Neural progenitor cell (in vitro differentiated cells): ENCODE measurements around the gene DEDD2. TPM values are rescaled to one million over a fixed set of nuclear protein-coding genes. Genes with fewer than 3 reads are reported as not detected.

Experiments
- DNase-seq: peaks from one replicate; pipeline ENCODE4 v3.0.0-alpha.2; 2016; ENCODE audit warnings: low spot score
- H2AFZ ChIP-seq: fragments of 200-600 bp; sonication (generic); replicated peaks from 2 replicates; pipeline ENCODE4 v1.6.1; 2016; ENCODE audit warnings: antibody characterized with exemption
- H3F3A ChIP-seq: fragments of 200-600 bp; sonication (generic); 2 replicates; pipeline ENCODE4 v1.6.1; 2016; ENCODE audit warnings: antibody characterized with exemption, low read depth
- H3K27ac ChIP-seq: fragments of 200-600 bp; sonication (generic); 2 replicates; pipeline ENCODE4 v1.5.1; 2016; ENCODE audit warnings: mild to moderate bottlenecking
- H3K27me3 ChIP-seq: fragments of 200-600 bp; sonication (generic); 2 replicates; pipeline ENCODE4 v1.6.1; 2016; ENCODE audit warnings: mild to moderate bottlenecking, moderate library complexity
- H3K36me3 ChIP-seq: fragments of 200-600 bp; sonication (generic); 2 replicates; pipeline ENCODE4 v1.5.1; 2016
- H3K4me1 ChIP-seq: fragments of 200-600 bp; sonication (generic); 2 replicates; pipeline ENCODE4 v1.6.1; 2016; ENCODE audit warnings: mixed run types
- H3K4me2 ChIP-seq: fragments of 200-600 bp; sonication (generic); 2 replicates; pipeline ENCODE4 v1.6.1; 2016
- H3K4me3 ChIP-seq: fragments of 200-600 bp; sonication (generic); 2 replicates; pipeline ENCODE4 v1.5.1; 2016
- H3K79me2 ChIP-seq: fragments of 200-600 bp; sonication (generic); 2 replicates; pipeline ENCODE4 v1.6.1; 2016; ENCODE audit warnings: low read depth
- H3K9ac ChIP-seq: fragments of 200-600 bp; sonication (generic); 2 replicates; pipeline ENCODE4 v1.6.1; 2016
- H3K9me3 ChIP-seq: fragments of 200-600 bp; sonication (generic); 2 replicates; pipeline ENCODE4 v1.5.1; 2016; ENCODE audit warnings: low read depth
- H4K20me1 ChIP-seq: fragments of 200-600 bp; sonication (generic); 2 replicates; pipeline ENCODE4 v1.6.1; 2016; ENCODE audit warnings: low read depth
- H3K27ac Mint-ChIP-seq: 3 replicates; pipeline ENCODE4 v1.8.0; 2021; ENCODE audit warnings: mixed read lengths
- H3K27me3 Mint-ChIP-seq: 2 replicates; pipeline ENCODE4 v1.8.0; 2022; ENCODE audit warnings: low read depth, mild to moderate bottlenecking, inconsistent platforms, moderate library complexity, mixed read lengths; ENCODE audit not compliant: insufficient read depth
- H3K36me3 Mint-ChIP-seq: 3 replicates; pipeline ENCODE4 v1.8.0; 2021; ENCODE audit warnings: mixed read lengths
- H3K4me1 Mint-ChIP-seq: 3 replicates; pipeline ENCODE4 v1.8.0; 2021; ENCODE audit warnings: mixed read lengths
- H3K4me3 Mint-ChIP-seq: 3 replicates; pipeline ENCODE4 v1.8.0; 2021; ENCODE audit warnings: mild to moderate bottlenecking, moderate library complexity, mixed read lengths
- H3K9me3 Mint-ChIP-seq: 3 replicates; pipeline ENCODE4 v1.8.0; 2020; ENCODE audit warnings: mixed read lengths
- EZH2 ChIP-seq: fragments of 200-600 bp; sonication (generic); IDR thresholded peaks from 2 replicates; pipeline ENCODE4 v1.6.1; 2017; ENCODE audit warnings: antibody characterized with exemption, mild to moderate bottlenecking, moderate library complexity
- EZH2phosphoT487 ChIP-seq: fragments of 200-600 bp; sonication (generic); IDR thresholded peaks from 2 replicates; pipeline ENCODE4 v1.6.1; 2017; ENCODE audit warnings: antibody characterized with exemption
- total RNA-seq: library from RNA; depleted of rRNA; stranded (reverse); fragments of >200 nt; gene quantifications from 2 replicates; pipeline ENCODE4 v1.2.3, GENCODE V29; 2015; ENCODE audit warnings: low replicate concordance
- TF ChIP-seq, protein P1 (sequence below): fragments of 200-600 bp; sonication (generic); IDR thresholded peaks from 2 replicates; pipeline ENCODE4 v1.5.1; 2017; ENCODE audit warnings: antibody characterized with exemption, mild to moderate bottlenecking

The DEDD2 gene
- total RNA-seq, 1 donor from 2014 or later, result 19.8 TPM

- Mint-ChIP-seq H3K4me1 (peaks cover 53% of the 10 kb centered on the region), H3K9me3 (no peaks in the 10 kb centered on the region), H3K4me3 (peak overlapping the region; percentile 4), H3K27me3 (peaks cover 22% of the 10 kb centered on the region), H3K36me3 (no peaks in the 10 kb centered on the region), H3K27ac (peak overlapping the region; percentile 76)
- Histone ChIP-seq H2AFZ (no peak overlapping the region), H3K9ac (no peak overlapping the region), H3K4me3 (no peak overlapping the region), H3K4me1 (peaks cover 30% of the 10 kb centered on the region), H3K79me2 (no peaks in the 10 kb centered on the region), H3K4me2 (no peak overlapping the region), H3K27me3 (peaks cover 34% of the 10 kb centered on the region), H3K9me3 (no peaks in the 10 kb centered on the region), H3F3A (peaks cover 2% of the 10 kb centered on the region), H3K27ac (no peak overlapping the region), H3K36me3 (no peaks in the 10 kb centered on the region), H4K20me1 (no peaks in the 10 kb centered on the region)
- no peak for DNase-seq
- TF ChIP-seq EZH2phosphoT487 (no peak), EZH2 (no peak)
- TF ChIP-seq, protein P1, sequence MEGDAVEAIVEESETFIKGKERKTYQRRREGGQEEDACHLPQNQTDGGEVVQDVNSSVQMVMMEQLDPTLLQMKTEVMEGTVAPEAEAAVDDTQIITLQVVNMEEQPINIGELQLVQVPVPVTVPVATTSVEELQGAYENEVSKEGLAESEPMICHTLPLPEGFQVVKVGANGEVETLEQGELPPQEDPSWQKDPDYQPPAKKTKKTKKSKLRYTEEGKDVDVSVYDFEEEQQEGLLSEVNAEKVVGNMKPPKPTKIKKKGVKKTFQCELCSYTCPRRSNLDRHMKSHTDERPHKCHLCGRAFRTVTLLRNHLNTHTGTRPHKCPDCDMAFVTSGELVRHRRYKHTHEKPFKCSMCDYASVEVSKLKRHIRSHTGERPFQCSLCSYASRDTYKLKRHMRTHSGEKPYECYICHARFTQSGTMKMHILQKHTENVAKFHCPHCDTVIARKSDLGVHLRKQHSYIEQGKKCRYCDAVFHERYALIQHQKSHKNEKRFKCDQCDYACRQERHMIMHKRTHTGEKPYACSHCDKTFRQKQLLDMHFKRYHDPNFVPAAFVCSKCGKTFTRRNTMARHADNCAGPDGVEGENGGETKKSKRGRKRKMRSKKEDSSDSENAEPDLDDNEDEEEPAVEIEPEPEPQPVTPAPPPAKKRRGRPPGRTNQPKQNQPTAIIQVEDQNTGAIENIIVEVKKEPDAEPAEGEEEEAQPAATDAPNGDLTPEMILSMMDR, result no peak
Measured at GRCh38 chr19:42151782-42152684, 65.4 kb downstream of the DEDD2 start.

GRCh38 chr19:42150911-42151361 lies 66.5 kb downstream of the DEDD2 start:
- no peaks in the 10 kb centered on the region for H3K9me3 ChIP-seq
- no peak overlapping the region for H3K27ac Mint-ChIP-seq
- H3K27me3 Mint-ChIP-seq, result peaks cover 27% of the 10 kb centered on the region
- peak; percentile 35 for DNase-seq
- no peak overlapping the region for H3K27ac ChIP-seq
- no peaks in the 10 kb centered on the region for H4K20me1 ChIP-seq
- H3K9ac ChIP-seq, result no peak overlapping the region
- H3K79me2 ChIP-seq, result no peaks in the 10 kb centered on the region
- no peak overlapping the region for H3K4me3 ChIP-seq
- H3K36me3 ChIP-seq, result no peaks in the 10 kb centered on the region
- H3K4me1 ChIP-seq, result peaks cover 28% of the 10 kb centered on the region
- no peak overlapping the region for H3K4me2 ChIP-seq
- H3F3A ChIP-seq, result peaks cover 2% of the 10 kb centered on the region
- H3K36me3 Mint-ChIP-seq, result no peaks in the 10 kb centered on the region
- H3K9me3 Mint-ChIP-seq, result no peaks in the 10 kb centered on the region
- H3K4me3 Mint-ChIP-seq, result no peak overlapping the region
- TF ChIP-seq, protein P1, result no peak
- TF ChIP-seq EZH2phosphoT487, result no peak
- TF ChIP-seq EZH2, result no peak
- H2AFZ ChIP-seq, result no peak overlapping the region
- H3K4me1 Mint-ChIP-seq, result peaks cover 49% of the 10 kb centered on the region
- peaks cover 45% of the 10 kb centered on the region for H3K27me3 ChIP-seq

DNA sequence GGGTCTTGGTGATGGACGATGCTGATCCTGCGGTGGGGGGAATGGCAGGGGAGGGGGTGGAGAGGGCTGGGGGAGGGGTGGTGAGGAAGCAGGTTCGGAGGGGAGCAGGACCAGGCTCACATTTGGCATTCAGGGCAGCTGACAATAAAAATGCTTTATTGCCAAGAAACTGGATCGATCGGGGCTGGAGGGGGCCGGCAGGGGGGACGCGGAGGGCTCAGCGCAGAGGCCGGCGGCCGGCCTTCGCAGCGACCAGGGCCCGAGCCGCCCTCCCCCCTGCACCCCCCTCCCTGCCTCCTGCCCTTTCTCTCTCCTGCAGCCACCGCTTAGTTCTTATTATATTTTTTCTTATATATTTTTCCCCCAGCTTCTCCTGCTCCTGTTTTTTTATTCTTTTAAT lies 67.1 kb downstream of the DEDD2 start:
- no peak overlapping the region for H3K9ac ChIP-seq
- H3K36me3 ChIP-seq, result no peaks in the 10 kb centered on the region
- TF ChIP-seq, protein P1, result no peak
- no peak for TF ChIP-seq EZH2
- TF ChIP-seq EZH2phosphoT487, result no peak
- H3K9me3 ChIP-seq, result no peaks in the 10 kb centered on the region
- no peak overlapping the region for H3K27ac ChIP-seq
- Mint-ChIP-seq H3K27me3 (peaks cover 23% of the 10 kb centered on the region), H3K4me1 (peaks cover 43% of the 10 kb centered on the region), H3K4me3 (no peak overlapping the region), H3K9me3 (no peaks in the 10 kb centered on the region), H3K27ac (no peak overlapping the region), H3K36me3 (no peaks in the 10 kb centered on the region)
- H2AFZ ChIP-seq, result no peak overlapping the region
- DNase-seq, result no peak
- peaks cover 46% of the 10 kb centered on the region for H3K27me3 ChIP-seq
- H3K4me1 ChIP-seq, result peaks cover 23% of the 10 kb centered on the region
- no peaks in the 10 kb centered on the region for H3F3A ChIP-seq
- no peak overlapping the region for H3K4me3 ChIP-seq
- no peak overlapping the region for H3K4me2 ChIP-seq
- no peaks in the 10 kb centered on the region for H3K79me2 ChIP-seq
- H4K20me1 ChIP-seq, result peaks cover 3% of the 10 kb centered on the region
